ENCODE data around the gene ABLIM1. TPM values are rescaled to one million over a fixed set of nuclear protein-coding genes. Genes with fewer than 3 reads are reported as not detected.

The ABLIM1 gene
- total RNA-seq, 4 donors from 2014 or later, result 83.1 to 145 (median 120) TPM

DNA sequence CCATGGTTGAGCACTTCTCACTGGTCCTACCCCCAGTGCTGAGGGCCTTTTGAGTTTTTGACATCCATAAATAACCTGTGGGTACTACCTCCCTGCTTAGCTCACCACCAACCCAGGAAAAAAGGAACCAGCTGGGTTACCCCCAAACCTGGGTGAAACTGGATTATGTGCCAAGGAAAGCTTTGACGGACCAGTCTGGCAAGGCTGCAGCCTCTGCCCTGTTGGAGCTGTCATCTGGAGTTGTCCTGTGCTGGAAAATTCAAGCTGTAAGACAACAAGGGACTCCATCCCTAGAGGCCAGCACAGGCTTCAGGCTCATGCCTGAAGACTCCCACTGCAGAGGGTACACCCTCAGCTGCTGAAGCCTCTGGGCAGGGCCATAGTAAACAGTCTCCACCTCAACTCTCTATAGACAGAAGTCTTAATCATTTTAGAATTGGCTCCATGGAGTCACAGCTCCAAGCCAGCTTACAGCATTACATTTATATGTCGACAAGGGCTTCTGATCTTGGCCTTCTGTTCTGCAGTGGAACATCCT is 138.2 kb downstream of the ABLIM1 start:
- Histone ChIP-seq H3K27ac (replicated peaks in 1 of 4) (peak overlapping the region; percentile 39 to 64 (median 55)), H3K27me3 (no peaks in the 10 kb centered on the region), H3K36me3 (peaks cover 0 to 28% (median 0%) of the 10 kb centered on the region in 4 donors), H3K4me3 (no peak overlapping the region), H3K9me3 (no peaks in the 10 kb centered on the region), H3K4me1 (peaks cover 80 to 87% (median 82%) of the 10 kb centered on the region in 4 donors)
- WGBS, result 62% methylated on average over 2 of the region's 2 CpGs
- no peak for TF ChIP-seq EP300 (IDR thresholded peaks at IDR 0.05)
- no peak for TF ChIP-seq POLR2A (IDR thresholded peaks at IDR 0.05; ENCODE audit: low read depth)
- TF ChIP-seq POLR2AphosphoS5 (IDR thresholded peaks at IDR 0.05), result no peak
- TF ChIP-seq, protein P1, sequence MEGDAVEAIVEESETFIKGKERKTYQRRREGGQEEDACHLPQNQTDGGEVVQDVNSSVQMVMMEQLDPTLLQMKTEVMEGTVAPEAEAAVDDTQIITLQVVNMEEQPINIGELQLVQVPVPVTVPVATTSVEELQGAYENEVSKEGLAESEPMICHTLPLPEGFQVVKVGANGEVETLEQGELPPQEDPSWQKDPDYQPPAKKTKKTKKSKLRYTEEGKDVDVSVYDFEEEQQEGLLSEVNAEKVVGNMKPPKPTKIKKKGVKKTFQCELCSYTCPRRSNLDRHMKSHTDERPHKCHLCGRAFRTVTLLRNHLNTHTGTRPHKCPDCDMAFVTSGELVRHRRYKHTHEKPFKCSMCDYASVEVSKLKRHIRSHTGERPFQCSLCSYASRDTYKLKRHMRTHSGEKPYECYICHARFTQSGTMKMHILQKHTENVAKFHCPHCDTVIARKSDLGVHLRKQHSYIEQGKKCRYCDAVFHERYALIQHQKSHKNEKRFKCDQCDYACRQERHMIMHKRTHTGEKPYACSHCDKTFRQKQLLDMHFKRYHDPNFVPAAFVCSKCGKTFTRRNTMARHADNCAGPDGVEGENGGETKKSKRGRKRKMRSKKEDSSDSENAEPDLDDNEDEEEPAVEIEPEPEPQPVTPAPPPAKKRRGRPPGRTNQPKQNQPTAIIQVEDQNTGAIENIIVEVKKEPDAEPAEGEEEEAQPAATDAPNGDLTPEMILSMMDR (IDR thresholded peaks at IDR 0.05), result no peak
- intact Hi-C loops (cut with DNase I), result no loop called here
- DNase-seq (ENCODE audit: extremely low spot score), result no peak

DNA sequence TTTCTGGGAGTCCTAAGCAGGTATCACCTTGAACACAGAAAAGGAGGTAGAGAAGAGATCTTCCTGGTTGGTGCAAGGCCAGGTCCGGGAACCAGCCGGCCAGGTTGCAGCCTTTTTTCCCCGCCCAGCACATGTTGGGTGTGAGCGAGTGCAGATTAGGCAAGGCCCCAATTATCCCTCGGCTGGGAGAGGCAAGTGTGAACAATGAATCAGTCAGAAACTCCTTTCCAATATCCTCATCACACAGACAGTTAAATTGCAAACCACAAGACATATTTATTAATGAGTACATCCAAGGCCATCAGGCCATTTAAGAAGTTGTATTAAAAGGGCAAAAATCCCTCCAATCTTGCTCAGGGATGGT is 138.8 kb downstream of the ABLIM1 start:
- TF ChIP-seq EP300 (IDR thresholded peaks at IDR 0.05) (no peak), POLR2AphosphoS5 (IDR thresholded peaks at IDR 0.05) (peak in 1 of 2 donors; percentile 12)
- Histone ChIP-seq H3K4me1 (peaks cover 74 to 85% (median 81%) of the 10 kb centered on the region in 4 donors), H3K9me3 (no peaks in the 10 kb centered on the region), H3K4me3 (no peak overlapping the region), H3K27ac (replicated peaks in 1 of 4) (peak overlapping the region; percentile 39 to 64 (median 55)), H3K27me3 (no peaks in the 10 kb centered on the region), H3K36me3 (peaks cover 0 to 28% (median 0%) of the 10 kb centered on the region in 4 donors)
- intact Hi-C loops (cut with DNase I), result no loop called here
- no peak for DNase-seq (ENCODE audit: extremely low spot score)
- 80% methylated on average over 5 of the region's 5 CpGs for WGBS

DNA sequence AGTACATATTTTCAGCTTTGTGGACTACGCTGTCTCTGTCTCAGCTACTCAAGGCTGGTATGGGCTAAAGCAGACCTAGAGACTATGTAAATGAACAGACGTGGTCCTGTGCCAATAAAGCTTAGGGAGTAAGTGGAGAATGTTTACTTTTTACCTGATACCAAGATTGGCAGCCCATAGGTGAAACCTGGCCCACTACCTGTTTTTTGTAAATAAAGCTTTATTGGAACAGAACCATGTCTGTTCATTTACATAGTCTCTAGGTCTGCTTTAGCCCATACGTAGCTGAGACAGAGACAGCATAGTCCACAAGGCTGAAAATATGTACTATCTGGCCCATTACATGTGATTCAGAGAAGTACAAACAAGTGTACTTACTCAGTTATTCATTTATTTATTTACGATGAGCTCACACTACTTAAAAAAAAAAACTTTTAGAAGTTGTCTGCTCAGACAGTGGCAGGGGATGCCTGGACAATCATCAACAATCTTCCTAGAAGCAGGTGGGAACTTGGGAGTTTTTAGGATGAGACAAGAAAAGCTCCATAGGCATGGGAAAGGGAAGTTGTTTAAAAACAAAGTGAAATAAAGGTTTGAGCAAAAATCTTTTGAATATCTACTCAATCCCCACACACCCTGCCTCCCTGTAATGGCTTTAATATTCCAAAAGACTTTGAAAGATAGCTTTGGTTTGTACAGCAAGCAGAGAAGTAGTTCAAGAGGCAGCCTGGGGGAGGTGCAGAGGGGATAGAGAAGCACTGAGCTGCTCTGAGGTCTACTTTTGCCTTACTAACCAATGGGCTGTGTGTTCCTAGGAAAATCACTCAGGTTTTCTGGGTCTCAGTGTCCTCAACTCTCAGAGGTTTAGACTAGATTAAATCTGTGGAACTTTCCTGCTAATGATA is 139.4 kb downstream of the ABLIM1 start:
- no peak for TF ChIP-seq EP300 (IDR thresholded peaks at IDR 0.05)
- TF ChIP-seq, protein P1 (IDR thresholded peaks at IDR 0.05), result no peak
- TF ChIP-seq POLR2A (IDR thresholded peaks at IDR 0.05; ENCODE audit: low read depth), result no peak
- TF ChIP-seq POLR2AphosphoS5 (IDR thresholded peaks at IDR 0.05), result no peak
- peaks cover 68 to 85% (median 79%) of the 10 kb centered on the region in 4 donors for H3K4me1 ChIP-seq
- no peak for DNase-seq (ENCODE audit: extremely low spot score)
- H3K27ac ChIP-seq (replicated peaks in 1 of 4), result peak overlapping the region; percentile 39 to 64 (median 55)
- no peaks in the 10 kb centered on the region for H3K27me3 ChIP-seq
- no peak overlapping the region for H3K4me3 ChIP-seq
- 84% methylated on average over 4 of the region's 4 CpGs for WGBS
- peaks cover 0 to 28% (median 0%) of the 10 kb centered on the region in 4 donors for H3K36me3 ChIP-seq
- H3K9me3 ChIP-seq, result no peaks in the 10 kb centered on the region
- intact Hi-C loops (cut with DNase I), result no loop called here

DNA sequence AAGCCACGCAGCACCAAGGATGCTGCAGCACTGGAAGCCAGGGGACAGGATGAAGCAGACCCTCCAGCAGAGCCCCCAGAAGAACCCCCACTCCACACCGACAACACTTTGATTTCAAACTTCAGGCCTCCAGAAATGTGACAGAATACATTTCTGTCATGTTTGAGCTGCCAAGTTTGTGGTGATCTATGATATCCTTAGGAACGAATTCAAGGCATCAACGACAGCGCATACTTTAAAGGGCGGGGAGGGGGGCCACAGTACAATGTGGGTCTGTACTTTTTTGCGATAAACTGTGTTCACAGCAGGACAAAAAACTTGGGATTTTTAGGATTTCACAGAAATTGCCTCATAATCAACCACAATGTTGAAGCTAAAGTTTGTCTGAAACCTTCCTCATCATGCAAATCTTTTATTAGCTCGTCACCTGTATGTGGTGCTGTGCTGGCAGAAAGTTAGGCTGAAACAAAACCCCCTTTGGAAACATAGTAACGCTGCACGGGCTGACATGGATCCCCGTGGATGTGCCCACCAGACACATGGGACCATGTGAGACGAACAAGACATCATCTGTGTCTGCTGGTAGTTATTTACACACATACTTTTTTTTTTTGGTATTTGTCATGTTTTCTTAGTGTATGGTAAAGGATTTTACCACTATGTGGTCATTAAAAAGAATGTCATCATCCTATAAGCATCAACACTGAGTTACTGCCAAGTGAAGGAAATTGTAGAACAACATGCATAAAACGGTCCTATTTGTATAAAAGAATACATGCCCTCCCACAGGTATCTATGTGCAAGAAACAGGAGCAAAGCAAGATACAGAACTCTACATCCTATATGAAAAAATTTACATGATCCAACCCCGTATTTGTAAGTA is 140.5 kb downstream of the ABLIM1 start:
- intact Hi-C loops (cut with DNase I), result no loop called here
- peak overlapping the region in 1 of 4 donors; percentile 36 for H3K27ac ChIP-seq (replicated peaks in 1 of 4)
- H3K27me3 ChIP-seq, result no peaks in the 10 kb centered on the region
- no peak for TF ChIP-seq POLR2A (IDR thresholded peaks at IDR 0.05; ENCODE audit: low read depth)
- TF ChIP-seq POLR2AphosphoS5 (IDR thresholded peaks at IDR 0.05), result no peak
- TF ChIP-seq, protein P1 (IDR thresholded peaks at IDR 0.05), result no peak
- no peak for TF ChIP-seq EP300 (IDR thresholded peaks at IDR 0.05)
- H3K36me3 ChIP-seq, result peaks cover 0 to 29% (median 0%) of the 10 kb centered on the region in 4 donors
- H3K4me1 ChIP-seq, result peaks cover 61 to 80% (median 71%) of the 10 kb centered on the region in 4 donors
- 86% methylated on average over 14 of the region's 14 CpGs for WGBS
- H3K9me3 ChIP-seq, result no peaks in the 10 kb centered on the region
- no peak overlapping the region for H3K4me3 ChIP-seq
- DNase-seq (ENCODE audit: extremely low spot score), result no peak

All from esophagus muscularis mucosa (tissue), 4 donors.